Panc1 (cell line): ENCODE data around the gene PPP1R14C. TPM values are rescaled to one million over a fixed set of nuclear protein-coding genes. Genes with fewer than 3 reads are reported as not detected.

Experiments used
- ATAC-seq: fragments of 200-7000 bp; cut with Tn5 transposase; 2 replicates; pipeline ENCODE4 v1.9.1; 2020; ENCODE audit warnings: mild to moderate bottlenecking, moderate library complexity
- BruUV-seq: library from RNA; stranded (reverse); fragments of 400-500 nt; replicated peaks from 2 replicates; lab custom pipeline; 2021; lab: Mats Ljungman, UMichigan
- CTCF ChIA-PET: fragments of 300-600 bp; sonication (Branson Sonifier 250); formaldehyde crosslinking; loops from one replicate; lab custom pipeline; 2022; ENCODE audit warnings: antibody characterized with exemption; lab: Charles Lee
- POLR2A ChIA-PET: fragments of 300-600 bp; sonication (Branson Sonifier 250); formaldehyde crosslinking; loops from one replicate; lab custom pipeline; 2022; ENCODE audit warnings: antibody characterized with exemption; lab: Charles Lee
- DNase-seq: peaks from one replicate; pipeline ENCODE4 v3.0.0-alpha.2; 2010; ENCODE audit warnings: low read depth, low spot score
- H3K27ac ChIP-seq: 2 replicates; pipeline ENCODE4 v1.5.1; 2011; ENCODE audit warnings: mild to moderate bottlenecking, low read length, inconsistent platforms
- H3K27me3 ChIP-seq: fragments of 200-500 bp; sonication (Bioruptor generic); 2 replicates; pipeline ENCODE4 v1.6.0; 2014; ENCODE audit warnings: low read length, inconsistent platforms; ENCODE audit not compliant: control insufficient read depth, insufficient read depth
- H3K36me3 ChIP-seq: fragments of 200-500 bp; sonication (Bioruptor generic); 2 replicates; pipeline ENCODE4 v1.5.1; 2014; ENCODE audit warnings: inconsistent platforms, mild to moderate bottlenecking, low read length, moderate library complexity; ENCODE audit not compliant: control insufficient read depth, insufficient read depth
- H3K4me1 ChIP-seq: 2 replicates; pipeline ENCODE4 v1.5.1; 2011; ENCODE audit warnings: inconsistent platforms, mild to moderate bottlenecking, low read length, moderate library complexity; ENCODE audit not compliant: control insufficient read depth, insufficient read depth
- H3K4me3 ChIP-seq, 2 experiments: 2 replicates each; pipeline ENCODE4 v1.5.1; 2011 to 2012; ENCODE audit warnings: low read depth in 2 of 2, low read length in 2 of 2, mild to moderate bottlenecking in 2 of 2, inconsistent platforms in 1 of 2, moderate library complexity in 1 of 2
- H3K9me3 ChIP-seq: fragments of 200-500 bp; sonication (Bioruptor generic); 2 replicates; pipeline ENCODE4 v1.5.1; 2014; ENCODE audit warnings: low read depth, mild to moderate bottlenecking, inconsistent platforms, low read length, moderate library complexity; ENCODE audit not compliant: control insufficient read depth, insufficient read depth
- CTCF ChIP-seq: fragments of 450-650 bp; IDR thresholded peaks from 2 replicates; pipeline ENCODE4 v1.5.1; 2017; ENCODE audit warnings: mild to moderate bottlenecking
- POLR2AphosphoS5 ChIP-seq: IDR thresholded peaks from 2 replicates; pipeline ENCODE4 v1.6.1; 2012; ENCODE audit warnings: mild to moderate bottlenecking, low read depth, low read length, moderate library complexity
- REST ChIP-seq, 2 experiments: IDR thresholded peaks; 2 replicates each; pipeline ENCODE4 v1.6.1; 2011 to 2012; ENCODE audit warnings: low read depth in 2 of 2, control low read depth in 1 of 2, low read length in 1 of 2, mild to moderate bottlenecking in 1 of 2, moderate library complexity in 1 of 2; ENCODE audit not compliant: insufficient read depth in 1 of 2
- SIN3A ChIP-seq: IDR thresholded peaks from 2 replicates; pipeline ENCODE4 v1.6.1; 2012; ENCODE audit warnings: low read depth, mild to moderate bottlenecking, low read length, moderate library complexity, borderline replicate concordance; ENCODE audit not compliant: insufficient read depth
- TCF7L2 ChIP-seq: IDR thresholded peaks from 2 replicates; pipeline ENCODE4 v1.6.1; 2011; ENCODE audit warnings: mild to moderate bottlenecking, low read depth, low read length, inconsistent platforms
- in situ Hi-C: cut with HindIII; loops from 2 replicates; pipeline ENCODE4 v1.10.0; 2016; ENCODE audit warnings: low sequenced_read_pairs, low pct_unique_long_range_greater_than_20kb
- intact Hi-C: fragments of 100-400 bp; cut with micrococcal nuclease; formaldehyde crosslinking; loops from one replicate; pipeline ENCODE4 v1.10.0; 2022; ENCODE audit not compliant: unreplicated experiment
- total RNA-seq: library from RNA; stranded (reverse); gene quantifications from one replicate; pipeline ENCODE4 v1.2.1, GENCODE V29; 2021; ENCODE audit not compliant: unreplicated experiment

Gene PPP1R14C
- total RNA-seq, 1 experiment from 2014 or later, result not detected

GRCh38 chr6:150288456-150288855 is 145.6 kb downstream of the PPP1R14C start:
- CTCF ChIA-PET, result no interaction called here
- H3K27me3 ChIP-seq, result peaks cover 4% of the 10 kb centered on the region
- no peaks in the 10 kb centered on the region; the same call in 1 of the 2 replicates for H3K4me1 ChIP-seq
- H3K4me3 ChIP-seq, result no peak overlapping the region
- no peak for ATAC-seq
- in situ Hi-C loops, result no loop called here
- POLR2A ChIA-PET, result no interaction called here
- H3K27ac ChIP-seq, result no peak overlapping the region
- intact Hi-C loops, result no loop called here
- H3K9me3 ChIP-seq, result no peaks in the 10 kb centered on the region
- H3K36me3 ChIP-seq, result no peaks in the 10 kb centered on the region
- TF ChIP-seq REST (IDR thresholded peaks at IDR 0.05; ENCODE audit: insufficient read depth in 1 of 2, low read depth in 2 of 2, low read length in 1 of 2) (no peak), TCF7L2 (no peak), SIN3A (no peak), CTCF (no peak), POLR2AphosphoS5 (no peak)
- BruUV-seq, result no TSS peak
- no peak for DNase-seq

- TF ChIP-seq SIN3A (no peak), CTCF (no peak), REST (IDR thresholded peaks at IDR 0.05; ENCODE audit: insufficient read depth in 1 of 2, low read depth in 2 of 2, low read length in 1 of 2) (no peak), TCF7L2 (no peak), POLR2AphosphoS5 (no peak)
- CTCF ChIA-PET, result no interaction called here
- in situ Hi-C loops, result no loop called here
- no peaks in the 10 kb centered on the region for H3K36me3 ChIP-seq
- H3K27me3 ChIP-seq, result no peaks in the 10 kb centered on the region; the same call in none of the 2 replicates
- no peaks in the 10 kb centered on the region; the same call in 1 of the 2 replicates for H3K4me1 ChIP-seq
- ATAC-seq (no peak), DNase-seq (no peak)
- intact Hi-C loops, result no loop called here
- H3K27ac ChIP-seq, result no peak overlapping the region
- POLR2A ChIA-PET, result no interaction called here
- no TSS peak for BruUV-seq
- no peak overlapping the region for H3K4me3 ChIP-seq
- H3K9me3 ChIP-seq, result no peaks in the 10 kb centered on the region
Measured at GRCh38 chr6:150289454-150290071, 146.7 kb downstream of the PPP1R14C start.
